ENCODE results near the gene PKP2. TPM values are rescaled to one million over a fixed set of nuclear protein-coding genes. Genes with fewer than 3 reads are reported as not detected.

PKP2 gene
- total RNA-seq, 4 donors from 2014 or later: 3.9 to 24.8 (median 14.7) TPM

DNA sequence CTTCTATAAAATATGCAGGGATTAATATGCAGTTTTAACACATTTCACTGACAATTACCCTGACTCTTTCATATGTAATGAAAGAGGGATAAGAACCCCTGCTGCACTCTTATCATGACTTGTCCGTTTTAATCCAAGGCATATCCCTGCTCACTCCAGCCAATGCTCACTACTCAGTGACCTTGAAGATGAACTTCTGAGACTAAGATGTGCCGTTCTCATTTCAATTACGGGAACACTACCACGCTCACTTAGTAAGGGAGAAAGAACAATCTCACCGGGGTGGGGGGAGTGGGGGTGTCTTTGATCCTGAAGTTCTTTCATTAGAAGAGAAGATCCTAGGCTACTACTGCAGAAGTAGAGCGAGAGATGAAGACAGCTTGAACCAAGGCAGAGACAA, 50.5 kb downstream of the PKP2 start:
- no peak for ATAC-seq (ENCODE audit: low FRiP score)
- no peak for DNase-seq (ENCODE audit: low spot score)
- TF ChIP-seq, protein P1, sequence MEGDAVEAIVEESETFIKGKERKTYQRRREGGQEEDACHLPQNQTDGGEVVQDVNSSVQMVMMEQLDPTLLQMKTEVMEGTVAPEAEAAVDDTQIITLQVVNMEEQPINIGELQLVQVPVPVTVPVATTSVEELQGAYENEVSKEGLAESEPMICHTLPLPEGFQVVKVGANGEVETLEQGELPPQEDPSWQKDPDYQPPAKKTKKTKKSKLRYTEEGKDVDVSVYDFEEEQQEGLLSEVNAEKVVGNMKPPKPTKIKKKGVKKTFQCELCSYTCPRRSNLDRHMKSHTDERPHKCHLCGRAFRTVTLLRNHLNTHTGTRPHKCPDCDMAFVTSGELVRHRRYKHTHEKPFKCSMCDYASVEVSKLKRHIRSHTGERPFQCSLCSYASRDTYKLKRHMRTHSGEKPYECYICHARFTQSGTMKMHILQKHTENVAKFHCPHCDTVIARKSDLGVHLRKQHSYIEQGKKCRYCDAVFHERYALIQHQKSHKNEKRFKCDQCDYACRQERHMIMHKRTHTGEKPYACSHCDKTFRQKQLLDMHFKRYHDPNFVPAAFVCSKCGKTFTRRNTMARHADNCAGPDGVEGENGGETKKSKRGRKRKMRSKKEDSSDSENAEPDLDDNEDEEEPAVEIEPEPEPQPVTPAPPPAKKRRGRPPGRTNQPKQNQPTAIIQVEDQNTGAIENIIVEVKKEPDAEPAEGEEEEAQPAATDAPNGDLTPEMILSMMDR (IDR thresholded peaks at IDR 0.05): no peak

DNA sequence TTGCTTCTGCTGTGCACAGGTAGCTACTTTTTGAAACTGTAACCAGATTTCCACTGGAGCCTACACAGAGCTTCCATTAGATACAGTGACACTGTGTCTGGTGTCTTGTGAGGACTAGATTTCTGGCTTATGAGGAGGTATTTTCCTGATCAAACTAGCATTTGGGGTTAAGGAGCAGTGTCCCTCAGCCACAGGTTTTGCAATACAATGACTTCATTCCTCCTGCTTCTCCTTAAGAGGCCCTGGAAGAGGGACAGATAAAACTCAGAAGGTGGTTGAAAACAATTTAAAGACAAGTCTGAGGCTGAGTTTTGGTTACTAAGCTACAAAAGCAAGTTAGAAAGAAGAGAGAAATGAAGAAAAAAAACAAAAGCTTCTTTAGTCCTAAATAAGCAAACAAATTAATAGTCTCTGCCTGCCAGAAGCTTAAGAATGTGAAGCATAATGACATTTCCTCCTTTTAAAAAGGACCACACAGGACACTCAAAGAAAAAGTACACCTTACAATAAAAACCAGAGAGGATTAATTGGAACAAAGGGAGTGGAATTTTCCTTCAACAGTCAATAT, 53.0 kb downstream of the PKP2 start:
- DNase-seq (ENCODE audit: low spot score) (no peak), ATAC-seq (ENCODE audit: low FRiP score) (no peak)
- TF ChIP-seq, protein P1 (IDR thresholded peaks at IDR 0.05): no peak

DNA sequence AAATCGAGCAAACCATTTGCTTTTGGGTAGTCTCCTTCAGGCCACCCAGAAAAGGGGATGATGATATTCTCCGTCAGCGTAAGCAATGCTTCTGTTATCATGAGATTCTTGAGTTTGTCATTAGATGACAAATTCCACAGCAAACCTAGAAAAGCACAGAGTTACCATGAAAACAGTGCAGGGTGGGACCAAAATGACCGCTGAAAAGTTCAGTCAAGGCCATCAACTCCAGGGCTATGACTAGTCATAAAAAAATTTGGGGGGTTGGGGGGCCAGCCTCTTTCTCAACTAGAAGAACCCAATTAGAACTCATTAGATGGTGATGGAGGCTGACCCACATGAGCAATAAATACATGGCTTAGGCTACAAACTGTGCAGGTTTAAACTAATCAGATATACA, 55.5 kb downstream of the PKP2 start:
- TF ChIP-seq, protein P1 (IDR thresholded peaks at IDR 0.05): no peak
- no peak for DNase-seq (ENCODE audit: low spot score)
- no peak for ATAC-seq (ENCODE audit: low FRiP score)

DNA sequence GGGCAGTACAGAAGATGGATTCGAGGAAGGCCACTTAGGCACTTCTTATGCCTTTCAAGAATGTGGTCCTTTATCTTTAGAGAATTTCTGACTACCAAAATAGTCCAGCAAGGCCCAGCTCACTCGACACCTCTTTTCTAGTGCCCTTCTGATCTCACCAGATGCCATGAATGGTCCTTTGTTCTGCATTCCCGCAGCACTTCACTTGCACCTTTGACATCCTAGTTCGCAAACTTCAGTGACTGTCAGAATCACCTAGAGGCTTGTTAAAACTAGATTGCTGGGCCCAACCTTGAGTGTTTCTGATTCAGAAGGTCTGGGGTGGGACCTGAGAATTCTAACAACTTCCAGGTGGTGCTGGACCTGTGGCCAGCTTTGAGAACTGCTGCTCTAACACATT, 56.7 kb downstream of the PKP2 start:
- no peak for ATAC-seq (ENCODE audit: low FRiP score)
- TF ChIP-seq, protein P1 (IDR thresholded peaks at IDR 0.05): no peak

DNA sequence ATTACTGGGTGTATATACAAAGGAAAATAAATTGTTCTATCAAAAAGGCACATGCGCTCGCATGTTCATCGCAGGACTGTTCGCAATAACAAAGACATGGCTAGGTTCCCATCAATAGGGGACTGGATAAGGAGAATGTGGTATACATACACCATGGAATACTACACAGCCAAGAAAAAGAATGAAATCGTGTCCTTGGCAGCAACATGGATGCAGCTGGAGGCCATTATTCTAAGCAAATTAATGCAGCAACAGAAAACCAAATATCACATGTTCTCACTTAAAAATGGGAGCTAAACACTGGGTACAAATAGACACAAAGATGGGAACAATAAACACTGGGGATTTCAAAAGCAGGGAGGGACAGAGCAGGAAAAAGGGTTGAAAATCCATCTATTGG, 58.6 kb downstream of the PKP2 start:
- no peak for ATAC-seq (ENCODE audit: low FRiP score)
- TF ChIP-seq, protein P1 (IDR thresholded peaks at IDR 0.05): no peak

More for the DNA sequence above, 56.7 kb downstream of the PKP2 start:
- no peak for DNase-seq (ENCODE audit: low spot score)

DNA sequence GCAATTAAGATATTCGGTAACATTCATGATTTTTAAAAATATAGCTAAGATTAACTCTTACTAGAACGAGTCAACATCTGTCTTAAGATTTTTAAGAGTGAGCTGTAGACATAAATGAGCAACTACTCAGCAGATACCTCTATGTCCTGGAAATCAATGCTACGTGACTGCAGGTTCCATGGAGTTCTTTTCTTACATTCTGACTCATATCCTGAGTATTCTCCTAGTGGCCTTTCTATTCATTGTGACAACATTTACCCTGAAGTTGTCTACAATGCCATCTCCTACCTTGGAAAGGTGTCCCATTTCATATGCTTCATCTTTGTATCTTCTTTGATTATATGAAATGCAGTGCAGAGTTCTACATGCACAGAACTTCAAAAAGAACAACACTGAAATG, 59.9 kb downstream of the PKP2 start:
- no peak for ATAC-seq (ENCODE audit: low FRiP score)
- TF ChIP-seq, protein P1 (IDR thresholded peaks at IDR 0.05): no peak
- DNase-seq (ENCODE audit: low spot score): no peak

More for the DNA sequence above, 58.6 kb downstream of the PKP2 start:
- DNase-seq (ENCODE audit: low spot score): no peak

DNA sequence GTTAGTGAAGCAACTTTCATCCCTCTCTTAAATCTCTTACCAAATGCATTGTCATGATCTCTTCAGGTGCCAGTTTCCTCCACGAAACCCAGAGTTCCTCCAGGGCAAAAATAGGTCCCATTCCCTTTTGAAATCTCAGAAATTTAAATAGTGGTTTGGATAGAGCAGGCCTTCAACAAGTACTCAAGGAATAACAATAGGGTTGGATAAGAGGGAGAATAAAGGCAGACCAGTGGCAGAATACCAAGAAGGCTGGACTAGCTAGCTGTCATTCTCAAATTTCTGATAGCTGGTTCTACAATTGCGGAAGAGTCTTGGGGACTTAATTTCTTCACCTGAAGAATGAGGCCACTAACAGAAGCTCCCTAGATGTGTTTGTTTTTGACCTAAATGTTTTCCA, 62.5 kb downstream of the PKP2 start:
- DNase-seq (ENCODE audit: low spot score) (no peak), ATAC-seq (ENCODE audit: low FRiP score) (no peak)
- TF ChIP-seq, protein P1 (IDR thresholded peaks at IDR 0.05): no peak
